Measurements from ENCODE around the gene PPP1R3C.

GRCh38 chr10:91622601-91623000 is 10.3 kb downstream of the PPP1R3C start:
- TF ChIP-seq CTCF (IDR thresholded peaks at IDR 0.05) (no peak), POLR2AphosphoS5 (IDR thresholded peaks at IDR 0.05) (no peak), POLR2A (IDR thresholded peaks at IDR 0.05) (no peak)
